SU-DHL-6 (cell line): ENCODE data around the gene ADCY2.

Experiments used
- H2AFZ ChIP-seq: fragments of 200-600 bp; sonication (generic); 2 replicates; pipeline ENCODE4 v1.6.1; 2014; ENCODE audit warnings: low read depth, mild to moderate bottlenecking, moderate library complexity, mixed read lengths, antibody characterized with exemption, low read length; ENCODE audit not compliant: severe bottlenecking
- H3F3A ChIP-seq: fragments of 200-600 bp; shearing (Covaris generic); 2 replicates; pipeline ENCODE4 v1.6.0; 2016; ENCODE audit warnings: antibody characterized with exemption, mild to moderate bottlenecking; ENCODE audit not compliant: insufficient read depth
- H3K27ac ChIP-seq: fragments of 200-600 bp; sonication (generic); 2 replicates; pipeline ENCODE4 v1.5.1; 2016; ENCODE audit warnings: low read depth, mild to moderate bottlenecking, low read length, moderate library complexity, mixed read lengths
- H3K27me3 ChIP-seq: fragments of 200-600 bp; sonication (generic), shearing (Covaris generic); 2 replicates; pipeline ENCODE4 v1.6.0; 2014; ENCODE audit warnings: mild to moderate bottlenecking, low read length
- H3K36me3 ChIP-seq: fragments of 200-600 bp; sonication (generic); 2 replicates; pipeline ENCODE4 v1.6.1; 2014; ENCODE audit warnings: mild to moderate bottlenecking, low read length, mixed read lengths
- H3K4me2 ChIP-seq: fragments of 300-600, 200-600 bp; shearing (Covaris generic), sonication (generic); 2 replicates; pipeline ENCODE4 v1.6.0; 2014; ENCODE audit warnings: low read length, low read depth, mild to moderate bottlenecking; ENCODE audit not compliant: poor library complexity, severe bottlenecking
- H3K4me3 ChIP-seq: fragments of 200-600 bp; sonication (generic); 2 replicates; pipeline ENCODE4 v1.5.1; 2014; ENCODE audit warnings: antibody characterized with exemption, low read length, mild to moderate bottlenecking, mixed read lengths; ENCODE audit not compliant: insufficient read depth, poor library complexity, severe bottlenecking
- H3K79me2 ChIP-seq: fragments of 200-600 bp; sonication (generic); 2 replicates; pipeline ENCODE4 v1.6.1; 2014; ENCODE audit warnings: mild to moderate bottlenecking, low read length, moderate library complexity; ENCODE audit not compliant: insufficient read depth
- H3K9ac ChIP-seq: fragments of 200-600 bp; sonication (generic); 2 replicates; pipeline ENCODE4 v1.7.0; 2014; ENCODE audit warnings: mild to moderate bottlenecking, low read length
- H3K9me2 ChIP-seq: fragments of 200-600 bp; sonication (generic); replicated peaks from 2 replicates; pipeline ENCODE4 v1.6.1; 2014; ENCODE audit warnings: low read length; ENCODE audit not compliant: insufficient read depth
- H3K9me3 ChIP-seq: fragments of 200-600 bp; sonication (generic); 2 replicates; pipeline ENCODE4 v1.6.1; 2014; ENCODE audit warnings: low read length, mixed read lengths; ENCODE audit not compliant: insufficient read depth
- H4K20me1 ChIP-seq: fragments of 200-600 bp; sonication (generic); 2 replicates; pipeline ENCODE4 v1.6.1; 2014; ENCODE audit warnings: low read depth, mild to moderate bottlenecking, antibody characterized with exemption, low read length, moderate library complexity, mixed read lengths
- CTCF ChIP-seq: fragments of 200-600 bp; sonication (generic); IDR thresholded peaks from one replicate; pipeline ENCODE4 v1.5.1; 2017; ENCODE audit warnings: antibody characterized with exemption, mild to moderate bottlenecking, low read length, moderate library complexity; ENCODE audit not compliant: insufficient read depth, poor library complexity, severe bottlenecking
- EZH2phosphoT487 ChIP-seq: fragments of 200-600 bp; sonication (generic), shearing (Covaris generic); conservative IDR thresholded peaks from 2 replicates; pipeline ENCODE4 v1.6.1; 2018; ENCODE audit warnings: mild to moderate bottlenecking, antibody characterized with exemption, low read length, moderate library complexity, mixed read lengths

ADCY2 gene

GRCh38 chr5:7874639-7875038 lies 478.7 kb downstream of the ADCY2 start:
- H3K27ac ChIP-seq = no peak overlapping the region
- H3F3A ChIP-seq = no peaks in the 10 kb centered on the region
- H3K9me2 ChIP-seq = no peaks in the 10 kb centered on the region
- peaks cover 56% of the 10 kb centered on the region for H3K36me3 ChIP-seq
- H3K9me3 ChIP-seq = no peaks in the 10 kb centered on the region
- no peak overlapping the region for H3K9ac ChIP-seq
- H4K20me1 ChIP-seq = peaks cover 16% of the 10 kb centered on the region; the same call in 1 of the 2 replicates
- no peak overlapping the region for H3K4me2 ChIP-seq
- TF ChIP-seq EZH2phosphoT487 = no peak
- TF ChIP-seq CTCF = no peak
- H3K79me2 ChIP-seq = peaks cover 70% of the 10 kb centered on the region
- no peak overlapping the region for H3K4me3 ChIP-seq
- H2AFZ ChIP-seq = no peak overlapping the region
- no peaks in the 10 kb centered on the region for H3K27me3 ChIP-seq

- no peak for TF ChIP-seq EZH2phosphoT487
- TF ChIP-seq CTCF = no peak
- H3K9me3 ChIP-seq = no peaks in the 10 kb centered on the region
- H3K79me2 ChIP-seq = peaks cover 65% of the 10 kb centered on the region
- no peaks in the 10 kb centered on the region for H3F3A ChIP-seq
- H2AFZ ChIP-seq = no peak overlapping the region
- peaks cover 13% of the 10 kb centered on the region; the same call in 1 of the 2 replicates for H4K20me1 ChIP-seq
- no peak overlapping the region for H3K27ac ChIP-seq
- H3K4me2 ChIP-seq = no peak overlapping the region
- peaks cover 58% of the 10 kb centered on the region for H3K36me3 ChIP-seq
- H3K9ac ChIP-seq = no peak overlapping the region
- H3K9me2 ChIP-seq = no peaks in the 10 kb centered on the region
- H3K4me3 ChIP-seq = no peak overlapping the region
- no peaks in the 10 kb centered on the region for H3K27me3 ChIP-seq
Observed at GRCh38 chr5:7875151-7875550, 479.2 kb downstream of the ADCY2 start.

- H3F3A ChIP-seq = no peaks in the 10 kb centered on the region
- H3K79me2 ChIP-seq = peaks cover 53% of the 10 kb centered on the region
- no peaks in the 10 kb centered on the region for H3K27me3 ChIP-seq
- H3K4me3 ChIP-seq = no peak overlapping the region
- no peak overlapping the region for H2AFZ ChIP-seq
- peaks cover 9% of the 10 kb centered on the region; the same call in 1 of the 2 replicates for H4K20me1 ChIP-seq
- TF ChIP-seq CTCF (no peak), EZH2phosphoT487 (no peak)
- H3K9me2 ChIP-seq = no peaks in the 10 kb centered on the region
- H3K9ac ChIP-seq = no peak overlapping the region
- no peak overlapping the region for H3K4me2 ChIP-seq
- H3K27ac ChIP-seq = no peak overlapping the region
- H3K9me3 ChIP-seq = no peaks in the 10 kb centered on the region
- H3K36me3 ChIP-seq = peaks cover 58% of the 10 kb centered on the region
Observed at GRCh38 chr5:7876867-7877266, 480.9 kb downstream of the ADCY2 start.
